HG03175 (cell line): ENCODE results near the gene CYTH1.

Experiments used
- ATAC-seq: cut with Tn5 transposase; IDR thresholded peaks from one replicate; pipeline ENCODE4 v1.9.1; 2021; ENCODE audit warnings: mild to moderate bottlenecking, moderate library complexity; ENCODE audit not compliant: unreplicated experiment

Gene CYTH1

DNA sequence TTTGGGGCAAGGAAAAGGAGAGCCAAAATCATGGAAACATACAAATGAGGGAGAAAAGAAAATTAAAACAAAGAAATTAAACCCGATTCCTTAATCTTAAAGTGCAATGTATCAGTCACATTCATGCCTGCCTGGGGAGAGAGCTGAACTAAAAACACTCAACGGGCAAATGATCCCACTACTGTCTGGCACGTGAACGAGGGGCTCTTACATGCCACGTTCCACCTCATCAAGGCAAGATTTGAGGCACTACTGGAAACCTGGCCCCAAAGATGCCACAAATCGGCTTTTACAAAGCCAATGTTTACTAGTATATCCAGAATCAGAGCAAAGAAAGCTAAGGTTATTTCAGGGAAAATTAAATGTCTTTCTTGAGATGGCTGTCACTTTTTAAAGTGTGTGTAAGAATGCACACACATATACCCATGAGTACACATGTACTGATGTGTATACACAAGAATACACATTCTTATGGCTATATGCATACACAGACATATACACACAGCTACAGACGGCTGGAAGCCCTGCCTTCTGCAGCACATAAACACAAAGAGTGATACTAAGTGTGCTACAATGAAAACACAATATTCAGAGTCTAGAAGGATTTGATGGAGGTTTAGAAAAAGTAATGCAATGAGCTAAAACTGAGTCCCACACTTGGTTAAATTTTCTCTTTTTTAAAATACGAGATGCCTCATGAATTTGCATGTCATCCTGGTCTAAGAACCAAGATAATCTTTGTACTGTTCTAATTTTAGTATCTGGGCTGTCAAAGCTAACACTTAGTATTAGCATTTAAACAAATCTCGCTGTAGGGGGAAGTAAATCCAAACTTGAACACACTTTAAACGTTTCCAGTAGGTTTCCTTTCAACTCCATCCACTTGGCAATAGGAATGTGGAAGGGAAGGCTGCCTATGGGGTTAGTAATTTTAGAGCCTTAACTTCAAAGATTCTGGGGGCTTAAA, 85.8 kb downstream of the CYTH1 start:
- ATAC-seq, result no peak

DNA sequence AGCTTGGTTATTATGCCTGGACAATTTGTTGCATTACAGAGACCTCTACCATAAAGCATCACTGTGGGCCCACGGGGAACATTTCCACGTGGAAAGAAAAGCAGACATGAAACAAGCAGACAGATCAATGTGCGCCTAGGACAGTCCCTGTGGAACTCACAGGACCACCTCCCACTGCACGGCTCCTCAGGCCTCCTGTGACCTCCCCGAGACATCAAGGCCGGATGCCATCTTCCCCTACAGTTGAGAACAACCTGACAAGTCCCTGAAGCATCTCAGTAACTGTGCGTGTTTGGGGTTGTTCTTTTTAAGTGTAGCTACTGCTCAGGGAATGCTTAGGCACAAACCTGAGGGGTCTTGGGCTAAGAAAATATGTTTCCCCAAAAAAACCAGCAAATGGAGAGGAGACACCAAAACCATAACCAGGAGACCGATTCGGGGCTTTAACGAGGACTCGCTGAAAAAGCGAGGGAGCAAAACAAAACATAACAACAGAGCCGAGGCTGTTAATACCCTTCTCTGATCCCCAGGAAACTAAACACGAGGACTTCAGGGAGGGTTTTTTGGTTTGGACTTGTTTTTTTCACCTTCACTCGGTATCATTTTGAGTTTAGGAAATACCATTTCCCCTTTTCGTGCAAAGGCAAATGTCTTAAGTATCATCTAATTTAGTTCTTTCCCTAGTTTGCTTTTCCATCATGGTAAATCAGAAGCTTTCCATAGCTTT, 87.1 kb downstream of the CYTH1 start:
- no peak for ATAC-seq

DNA sequence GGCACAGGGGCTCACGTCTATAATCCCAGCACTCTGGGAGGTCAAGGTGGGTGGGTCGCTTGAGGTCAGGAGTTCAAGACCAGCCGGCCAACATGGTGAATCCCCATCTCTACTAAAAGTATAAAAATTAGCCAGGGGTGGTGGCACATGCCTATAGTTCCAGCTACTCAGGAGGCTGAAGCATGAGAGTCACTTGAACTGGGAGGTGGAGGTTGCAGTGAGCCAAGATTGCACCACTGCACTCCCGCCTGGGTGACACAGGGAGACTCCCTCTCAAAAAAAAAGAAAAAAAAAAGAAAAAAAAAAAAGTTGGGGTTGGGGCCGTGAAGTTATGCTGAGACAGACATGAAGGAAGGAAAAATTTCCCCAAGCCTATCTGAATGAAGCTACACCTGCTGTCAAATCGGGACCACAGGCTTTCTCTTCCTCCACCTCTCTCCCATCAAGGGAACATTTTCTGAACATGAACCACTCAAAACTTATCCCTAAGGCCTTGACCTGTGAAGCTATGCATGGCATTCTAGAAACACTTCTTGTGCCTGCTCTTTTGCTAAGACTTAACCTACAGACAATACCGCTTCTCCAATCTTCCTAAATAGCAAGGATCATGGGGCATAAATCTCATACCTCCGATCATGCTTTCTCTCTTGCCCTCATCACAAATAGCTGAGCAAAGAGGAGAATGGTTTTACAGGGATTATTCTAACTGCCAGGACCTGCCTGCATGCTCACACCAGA, 88.6 kb downstream of the CYTH1 start:
- ATAC-seq, result no peak

DNA sequence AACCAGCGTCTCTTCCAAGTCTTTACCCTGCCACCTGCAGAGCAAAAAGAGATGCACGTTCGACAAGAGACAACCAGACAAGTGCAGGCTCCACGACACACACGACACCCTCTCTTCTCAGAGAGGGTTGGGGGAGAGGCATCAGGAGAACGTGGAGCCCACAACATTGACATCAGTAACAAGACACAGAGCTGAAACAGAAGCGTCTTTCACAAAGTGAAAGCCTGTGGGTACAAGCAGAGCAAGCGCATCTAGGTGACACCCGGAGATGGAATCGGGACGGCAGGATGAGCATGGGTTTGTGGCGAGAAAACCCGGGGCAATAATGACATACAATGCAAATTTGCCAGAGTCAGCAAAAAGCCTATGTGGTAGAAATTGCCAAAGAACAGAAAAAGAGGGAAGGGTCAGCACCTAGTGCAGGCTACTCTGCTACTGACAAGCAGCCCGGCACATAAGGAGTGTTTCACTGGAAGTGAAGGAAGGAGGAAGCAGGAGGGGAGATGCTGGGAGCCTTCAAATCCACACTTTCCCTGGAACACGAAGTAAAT, 89.5 kb downstream of the CYTH1 start:
- no peak for ATAC-seq

DNA sequence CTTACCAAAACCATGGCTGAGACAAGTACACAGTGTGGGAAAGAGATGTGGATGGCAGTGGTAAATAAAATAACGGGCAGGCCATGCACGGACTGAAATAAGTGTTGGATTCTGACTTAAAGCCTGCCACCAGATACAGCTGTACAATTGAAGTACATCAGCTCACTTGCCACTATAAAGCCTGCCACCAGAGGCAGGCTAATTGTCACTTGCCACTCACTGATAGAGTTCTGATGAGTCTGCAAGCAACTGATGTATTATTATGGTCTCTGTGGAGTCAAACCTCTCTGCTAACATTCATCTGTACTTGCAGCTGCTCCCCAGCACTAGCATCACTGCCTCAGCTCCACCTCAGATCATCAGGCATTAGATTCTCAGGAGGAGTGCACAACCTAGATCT, 93.0 kb downstream of the CYTH1 start:
- ATAC-seq, result no peak

DNA sequence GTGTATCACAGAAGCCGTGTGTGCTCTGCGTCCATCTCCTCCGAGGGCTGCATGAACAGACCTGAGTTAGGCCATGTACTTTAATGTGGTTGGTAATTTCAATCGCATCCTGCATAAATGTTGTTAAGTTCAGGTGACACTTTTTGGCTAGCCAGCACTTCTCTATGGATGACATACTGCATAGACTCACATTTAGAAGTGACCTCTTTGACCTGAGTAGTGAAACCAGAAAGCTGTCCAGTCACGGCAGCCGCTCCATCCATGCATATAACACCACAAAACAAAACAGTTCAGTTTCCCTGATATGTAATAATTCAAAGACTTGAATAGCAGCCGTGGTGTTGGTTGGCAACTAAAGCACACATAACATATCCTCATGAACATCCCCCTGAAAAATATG, 94.1 kb downstream of the CYTH1 start:
- no peak for ATAC-seq

DNA sequence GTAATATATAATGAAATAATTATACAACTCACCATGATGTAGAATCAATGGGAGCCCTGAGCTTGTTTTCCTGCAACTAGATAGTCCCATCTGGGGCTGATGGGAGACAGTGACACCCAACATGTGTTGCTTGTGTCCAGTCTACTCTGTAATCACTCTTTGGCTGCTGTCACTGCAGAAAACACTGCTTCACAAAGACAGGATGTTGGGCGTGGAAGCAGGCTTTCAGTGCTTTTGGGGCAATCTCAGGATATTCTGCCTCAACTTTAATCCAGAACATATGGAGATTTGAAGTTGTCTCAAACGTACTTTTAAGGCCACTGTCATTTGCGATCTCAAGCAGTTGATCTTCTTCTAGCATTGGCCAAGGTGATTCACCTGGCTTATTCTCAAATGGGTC, 94.9 kb downstream of the CYTH1 start:
- no peak for ATAC-seq

DNA sequence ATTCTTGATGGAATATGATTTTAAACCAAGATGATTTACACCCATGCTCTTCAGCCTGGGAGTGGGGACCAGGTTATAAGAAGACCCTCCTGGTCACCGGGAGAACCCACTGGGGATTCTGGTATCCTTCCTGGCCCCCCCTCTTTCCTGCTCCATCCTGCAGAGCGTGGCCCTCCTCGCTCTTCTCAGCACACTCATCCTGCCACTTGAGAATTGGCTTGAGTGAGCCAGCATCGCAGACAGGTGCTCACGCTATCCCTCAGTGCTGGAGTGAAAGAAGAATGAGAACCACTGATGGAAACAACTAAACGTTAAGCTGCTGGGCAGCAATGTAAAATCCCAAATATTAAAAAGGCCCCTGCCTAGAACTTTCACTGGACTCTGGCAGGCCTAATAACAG, 98.0 kb downstream of the CYTH1 start:
- no peak for ATAC-seq

DNA sequence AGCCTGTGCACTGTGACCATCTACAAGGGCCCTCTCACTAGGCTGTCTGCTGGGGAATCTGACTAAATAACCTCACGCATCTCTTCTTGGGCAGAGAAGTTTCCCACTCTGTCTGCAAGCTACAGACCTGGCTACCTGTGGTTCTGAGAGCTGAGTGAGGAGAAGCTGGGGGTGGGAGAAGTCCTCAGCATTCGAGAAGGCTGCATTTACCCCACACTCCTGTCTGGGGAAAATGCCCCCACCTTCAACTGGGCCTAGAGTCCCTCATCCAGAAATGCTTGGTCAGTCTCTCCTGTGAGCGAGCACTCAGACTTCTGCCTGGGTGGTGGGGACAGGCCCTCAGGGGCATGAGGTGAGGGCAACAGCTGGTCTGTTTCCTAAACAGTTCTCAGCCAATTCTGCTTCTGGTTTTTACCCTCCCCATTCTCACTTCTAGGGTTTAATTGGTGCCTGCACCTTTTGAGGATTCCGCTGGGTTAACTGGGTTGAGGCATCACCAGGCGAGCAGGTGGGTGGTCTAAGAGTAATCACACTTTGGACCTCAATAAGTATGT, 98.6 kb downstream of the CYTH1 start:
- no peak for ATAC-seq

DNA sequence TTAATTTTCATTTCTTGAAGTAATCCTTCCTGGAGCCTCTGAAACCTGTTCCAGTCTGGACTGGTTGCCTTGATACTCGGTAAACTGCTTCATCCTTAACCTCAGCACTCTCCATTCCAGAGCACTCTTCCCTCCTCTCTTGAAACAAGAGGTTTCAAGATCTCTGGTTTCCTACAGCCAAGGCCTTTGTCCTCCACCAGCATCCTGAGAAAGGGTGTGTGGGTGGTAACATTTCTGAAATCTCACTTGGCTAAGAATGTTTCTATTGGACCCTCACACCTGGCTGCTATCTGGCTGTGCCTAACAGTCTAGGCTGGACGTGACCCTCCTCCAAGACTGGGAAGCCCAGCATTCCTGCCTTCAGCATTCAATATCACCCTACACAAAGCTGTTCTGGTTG, 99.7 kb downstream of the CYTH1 start:
- no peak for ATAC-seq

DNA sequence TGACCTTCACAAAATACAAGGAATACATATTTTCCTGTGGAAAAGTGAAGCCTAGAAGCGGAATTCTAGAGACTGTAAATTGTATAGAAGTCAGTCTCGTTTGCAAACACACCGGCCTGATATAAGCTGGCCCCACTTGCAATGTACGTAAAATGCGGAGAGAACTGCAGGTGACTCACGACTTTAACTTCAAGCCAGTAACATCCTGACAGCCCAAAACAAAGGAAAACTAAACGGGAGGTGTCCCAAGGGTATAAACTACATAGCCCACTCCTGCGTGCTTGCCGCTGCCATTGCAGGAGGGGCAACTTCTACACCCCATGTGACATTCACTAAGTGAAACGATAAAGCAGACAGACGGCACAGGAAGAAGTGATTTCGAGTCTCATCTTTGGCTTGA, 101.6 kb downstream of the CYTH1 start:
- ATAC-seq, result no peak

DNA sequence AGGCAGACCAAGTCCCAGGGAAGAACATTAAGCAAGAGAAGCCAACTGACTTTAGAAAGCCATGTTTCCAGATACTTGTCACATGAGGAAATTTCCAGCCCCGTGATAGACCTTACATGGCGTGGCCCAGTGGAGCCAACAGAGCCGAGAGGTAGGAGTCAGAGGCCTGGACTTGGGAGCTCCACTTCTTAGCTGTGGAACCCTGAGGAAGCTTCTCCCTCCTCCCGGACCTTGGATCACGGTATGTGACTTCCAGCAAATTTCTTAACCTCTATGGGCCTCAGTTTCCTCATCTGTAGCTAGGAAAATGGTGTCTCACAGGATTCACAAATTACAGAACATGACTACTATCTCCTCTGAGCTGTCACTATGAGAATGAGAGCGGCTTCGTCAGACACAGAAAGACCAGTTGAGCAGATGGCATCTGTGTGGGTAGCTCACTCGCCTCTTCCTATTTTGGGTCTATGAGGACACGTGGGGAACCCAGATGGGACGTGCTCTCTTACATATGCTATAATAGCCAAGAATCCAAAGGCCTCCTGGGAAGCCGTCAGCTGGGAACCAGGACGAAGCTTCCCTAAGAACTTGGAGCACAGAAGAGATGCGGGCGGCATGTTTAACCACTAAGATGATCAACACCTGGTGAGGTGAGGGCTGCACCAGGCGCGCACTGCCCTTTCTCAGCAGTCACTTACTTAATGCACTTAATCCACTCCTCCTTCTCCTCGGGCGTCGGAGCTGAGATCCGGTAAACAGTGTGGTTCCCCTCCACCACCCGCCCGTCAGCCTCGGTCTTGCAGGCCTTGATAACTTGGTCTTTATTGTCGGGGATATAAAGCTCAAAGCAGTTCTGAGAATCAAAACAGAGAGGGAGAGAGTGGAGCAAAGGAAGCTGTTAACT, 102.3 kb downstream of the CYTH1 start:
- no peak for ATAC-seq

DNA sequence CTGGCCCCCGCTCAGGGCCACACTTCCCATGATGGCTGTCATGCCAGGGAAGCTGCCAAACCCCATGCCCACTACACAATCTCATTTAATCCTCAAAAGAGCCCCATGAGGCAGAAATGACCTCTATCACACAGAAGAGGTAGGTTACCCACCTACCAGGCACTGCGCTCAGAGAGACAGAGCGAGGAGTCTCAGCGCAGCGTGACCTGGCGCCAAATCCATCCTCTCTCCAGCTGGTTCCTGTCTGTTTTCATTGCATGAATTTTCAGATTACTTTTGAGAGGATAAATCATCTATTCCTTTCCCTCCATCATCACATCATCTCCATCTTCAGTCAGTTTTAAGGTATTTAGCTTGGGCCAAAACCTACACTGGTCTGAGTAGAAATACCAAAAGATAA, 103.4 kb downstream of the CYTH1 start:
- no peak for ATAC-seq

DNA sequence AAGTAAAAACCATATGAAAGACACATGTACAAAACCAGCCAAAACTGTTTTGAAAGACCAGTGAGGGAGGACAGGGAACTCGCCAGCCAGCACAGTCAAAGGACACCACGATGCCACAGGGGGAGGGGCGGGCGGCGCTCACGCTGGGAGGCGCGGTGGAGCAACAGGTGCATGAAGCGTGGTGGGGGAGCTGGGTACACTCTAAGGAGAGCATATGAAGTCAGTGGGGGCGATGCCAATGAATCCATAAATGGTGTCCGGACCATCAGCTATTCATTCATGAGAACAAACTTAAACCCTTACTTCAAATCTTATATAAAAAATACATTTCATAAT, 103.9 kb downstream of the CYTH1 start:
- ATAC-seq, result no peak

DNA sequence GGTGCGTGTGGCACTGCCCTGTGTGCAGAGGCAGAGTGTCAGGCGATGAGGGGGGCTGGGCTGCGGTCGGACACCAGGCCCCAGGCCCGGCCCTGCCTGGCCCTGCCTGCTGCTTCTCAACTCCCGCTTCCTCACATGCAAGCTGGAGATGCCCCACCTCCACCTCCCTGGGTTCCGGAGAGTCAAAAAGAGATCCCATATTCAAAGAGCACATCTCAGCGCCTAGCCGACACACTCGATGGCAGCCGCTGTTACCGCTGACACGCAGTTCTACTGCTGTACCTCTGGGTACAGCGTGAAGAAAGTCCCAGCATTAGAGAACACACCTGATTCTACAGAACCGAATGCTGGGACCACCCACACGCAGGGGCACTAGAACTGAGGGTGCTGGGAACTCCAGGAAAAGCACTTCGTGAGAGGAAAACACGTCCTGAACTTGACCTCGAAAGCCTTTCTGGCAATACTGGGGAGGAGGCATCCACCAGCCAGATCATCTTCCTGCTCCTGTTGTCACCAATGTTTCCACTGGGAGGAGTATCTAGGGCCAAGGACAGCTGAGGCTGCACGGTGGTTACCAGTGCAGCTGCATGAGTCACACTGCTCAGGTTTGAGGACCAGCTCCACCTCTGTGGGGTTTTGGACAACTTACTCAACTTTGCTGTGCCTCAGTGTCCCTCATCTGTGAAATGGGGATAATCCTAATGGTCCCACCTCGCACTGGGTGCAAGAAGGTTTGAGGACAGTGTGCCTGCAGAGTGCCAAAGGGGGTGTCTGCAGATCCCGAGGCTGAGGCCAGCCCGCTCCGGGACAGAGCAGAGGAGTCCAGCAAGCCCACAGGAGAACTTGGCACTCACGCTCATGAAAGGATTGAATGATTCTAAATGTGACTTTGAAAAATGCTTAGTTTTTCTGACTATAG, 104.5 kb downstream of the CYTH1 start:
- ATAC-seq, result no peak

DNA sequence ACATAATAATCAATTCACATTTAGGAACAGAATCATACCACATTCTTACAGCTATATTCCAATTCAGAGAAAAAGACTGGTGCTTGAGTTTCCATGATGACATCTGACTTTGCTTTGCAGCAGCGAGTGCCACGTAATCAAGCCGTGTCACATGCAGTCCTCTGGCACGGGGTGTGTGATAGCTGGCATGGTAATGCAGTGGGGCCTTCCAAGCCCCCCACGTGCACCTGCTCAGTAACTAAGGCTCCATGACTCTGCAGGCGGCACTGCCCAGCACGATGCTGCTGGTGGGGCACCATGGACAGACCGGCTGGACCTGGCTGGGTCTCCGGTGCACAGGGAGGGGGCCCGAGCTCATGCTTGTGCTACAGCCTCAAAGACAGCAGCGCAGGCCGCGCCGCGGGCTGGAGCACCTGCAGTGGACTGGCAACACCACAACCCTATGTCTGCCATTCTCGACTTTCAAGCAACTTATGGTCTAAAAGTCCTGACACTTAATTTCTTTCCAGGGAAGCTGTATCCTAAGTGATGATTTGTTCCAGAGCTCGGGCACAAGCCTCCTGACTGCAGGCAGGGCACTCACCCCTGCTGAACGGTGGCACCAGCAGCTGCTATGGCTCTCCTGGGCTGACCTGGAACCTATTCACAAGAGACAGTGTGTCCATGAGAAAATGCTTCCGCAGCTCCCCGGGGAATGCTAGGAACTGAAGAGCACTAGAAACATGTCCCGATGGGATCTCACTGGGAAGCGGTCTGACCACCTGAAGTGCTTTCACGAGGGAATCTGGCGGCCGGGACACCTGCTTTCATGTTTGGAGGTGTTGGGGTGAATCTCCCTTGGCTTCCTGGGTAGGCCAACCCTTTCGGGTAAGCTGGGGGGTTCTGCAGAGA, 105.4 kb downstream of the CYTH1 start:
- no peak for ATAC-seq

DNA sequence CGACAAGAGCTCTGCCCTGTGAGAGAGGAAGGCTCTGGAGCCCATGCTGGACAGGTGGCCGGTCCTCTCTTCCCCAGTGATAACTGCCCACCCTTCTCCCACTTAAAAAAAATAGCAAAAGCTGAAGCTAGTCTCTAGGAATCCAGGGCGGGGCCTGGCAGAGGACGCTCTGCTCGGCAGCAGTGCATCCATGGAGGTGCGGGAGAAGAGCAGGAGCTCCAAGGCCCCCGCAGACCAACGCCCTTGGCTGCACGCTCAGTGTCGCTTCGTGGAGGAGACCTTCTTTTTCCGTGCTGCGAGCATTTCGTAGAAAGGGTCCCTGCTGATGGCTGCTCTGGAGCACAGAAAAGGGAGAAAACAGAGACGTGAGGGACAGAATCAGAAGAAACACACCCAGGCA, 106.2 kb downstream of the CYTH1 start:
- no peak for ATAC-seq

DNA sequence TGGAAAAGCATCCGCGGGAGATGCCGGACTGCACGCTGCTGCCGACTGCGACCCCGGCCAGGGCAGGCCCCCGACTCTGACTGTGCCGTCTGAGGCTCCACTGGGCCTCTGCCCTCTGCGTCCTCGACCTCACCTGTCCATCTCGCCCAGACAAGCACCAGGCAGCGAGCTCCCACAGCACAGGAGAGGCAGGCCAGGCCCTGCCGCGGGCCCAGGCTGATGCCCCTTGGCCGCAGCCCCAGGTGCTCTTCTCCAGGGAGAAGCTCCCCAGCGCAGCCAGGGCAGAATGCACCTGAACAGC, 106.8 kb downstream of the CYTH1 start:
- no peak for ATAC-seq
